RPMI7951 (cell line): ENCODE measurements around the gene GUCA1A. TPM values are rescaled to one million over a fixed set of nuclear protein-coding genes. Genes with fewer than 3 reads are reported as not detected.

ENCODE experiments used
- DNase-seq: peaks from one replicate; pipeline ENCODE4 v3.0.0-alpha.2; 2012; ENCODE audit warnings: low read depth
- total RNA-seq: library from RNA; depleted of rRNA; stranded (reverse); fragments of >200 nt; shearing (Covaris generic); gene quantifications from 2 replicates; pipeline ENCODE4 v1.2.3, GENCODE V29; 2014; rRNA removed

Gene GUCA1A
- not detected in 2 replicates for total RNA-seq

DNA sequence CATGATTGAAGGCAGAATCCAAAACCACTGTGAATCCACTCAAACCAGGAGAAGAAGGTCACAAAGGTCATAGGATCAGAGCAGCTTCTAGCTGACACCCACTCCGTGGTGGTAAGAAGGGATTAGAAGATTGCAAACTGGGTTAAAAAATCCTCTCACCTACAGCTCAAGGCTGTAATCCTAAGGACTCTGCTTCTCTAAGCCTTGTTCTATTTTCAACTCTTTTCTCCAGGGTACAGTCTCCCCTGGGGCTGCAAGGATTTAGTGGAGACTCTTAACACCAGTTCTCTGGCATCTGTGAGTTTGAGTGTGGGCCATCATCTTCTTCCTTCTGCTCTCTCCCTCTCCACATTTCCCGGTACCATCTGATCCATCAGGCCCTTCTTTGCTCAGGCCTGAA is at the start of gene GUCA1A:
TSS of gene GUCA1A (plus strand) at position 264 of the 400 bp plus-strand sequence. CDS start 250 bp downstream, outside the sequence.
- DNase-seq, result no peak

DNA sequence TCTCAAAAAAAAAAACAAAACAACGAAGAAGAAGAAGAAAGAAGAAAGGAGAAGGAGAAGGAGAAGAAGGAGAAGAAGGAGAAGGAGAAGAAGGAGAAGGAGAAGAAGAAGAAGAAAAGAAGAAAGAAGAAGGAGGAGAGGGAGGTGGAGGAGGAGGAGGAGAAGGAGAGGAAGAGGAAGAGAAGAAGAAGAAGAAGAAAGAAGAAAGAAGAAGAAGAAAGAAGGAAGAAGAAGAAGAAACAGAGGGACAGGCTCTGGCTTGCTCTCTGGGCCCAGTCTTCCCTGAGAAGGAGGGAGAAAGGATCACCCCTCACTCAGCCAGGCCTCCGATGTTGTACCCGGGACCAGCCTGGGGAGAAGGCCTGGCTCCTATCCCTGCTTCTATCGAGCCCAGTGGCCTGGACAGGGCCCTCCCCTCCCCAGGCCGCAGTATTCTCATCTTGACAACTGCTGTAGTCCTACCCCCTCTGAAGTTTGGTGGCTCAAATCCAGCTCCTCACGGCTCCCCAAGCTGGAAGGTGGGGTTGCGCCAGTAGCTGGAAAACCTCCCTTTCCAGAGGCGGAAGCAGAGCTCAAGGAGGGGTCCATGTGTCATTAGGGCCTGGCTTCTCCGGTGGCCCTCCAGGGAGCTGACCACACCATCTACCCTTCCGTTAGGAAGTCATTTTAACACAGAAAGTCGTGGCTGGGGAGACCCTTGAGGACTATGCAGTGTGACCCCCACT is 49.6 kb upstream of the GUCA1A start:
- DNase-seq, result no peak

GRCh38 chr6:42124223-42124836 is 48.8 kb upstream of the GUCA1A start:
- DNase-seq, result no peak

- no peak for DNase-seq
These were observed 47.9 kb upstream of the GUCA1A start for GRCh38 chr6:42125231-42125630.

GRCh38 chr6:42125663-42126062 is 47.5 kb upstream of the GUCA1A start:
- DNase-seq, result no peak

DNA sequence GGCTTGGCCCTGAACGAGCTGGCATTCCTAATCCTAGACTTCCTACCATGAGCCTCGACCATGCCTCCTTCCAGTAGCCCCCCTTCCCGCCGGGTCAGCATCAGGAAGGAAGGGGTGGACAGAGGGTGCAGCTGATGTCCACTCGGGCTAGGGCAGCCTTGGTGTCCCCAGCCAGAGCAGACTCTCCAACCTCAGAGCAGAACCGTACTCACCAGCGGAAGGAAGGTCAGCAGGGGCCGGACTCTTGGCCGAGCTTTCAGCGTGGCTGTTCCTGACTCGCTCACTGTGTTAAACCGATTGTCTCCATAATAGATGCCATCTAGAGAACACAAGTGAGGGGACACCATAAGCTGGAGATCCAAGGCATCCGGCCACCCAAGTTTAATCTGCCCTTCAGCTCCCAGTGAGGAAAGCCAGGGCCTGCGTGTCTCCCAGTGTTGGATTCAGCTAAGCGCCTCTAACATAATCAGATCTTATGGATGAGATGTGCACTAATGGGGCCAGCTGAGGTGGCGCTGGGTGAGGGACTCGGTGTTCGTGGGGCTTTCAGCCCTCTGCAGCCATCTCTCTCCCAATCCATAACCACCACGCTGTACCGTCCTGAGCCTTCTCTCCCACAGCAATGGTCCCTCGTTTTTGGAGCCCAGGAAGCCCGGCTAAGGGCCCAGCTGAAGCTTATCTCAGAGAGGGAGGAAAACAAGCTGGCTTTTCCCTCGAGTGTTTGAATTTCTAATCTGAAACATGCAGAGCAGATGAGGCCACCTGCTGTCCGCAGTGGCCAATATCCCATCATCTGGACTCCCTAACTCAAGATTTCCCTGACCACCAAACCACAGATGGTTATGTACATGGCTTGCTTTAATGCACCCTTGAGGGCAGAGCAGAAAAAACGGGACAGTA is 44.5 kb upstream of the GUCA1A start:
- DNase-seq, result peak; percentile 21

- no peak for DNase-seq
These were observed 43.8 kb upstream of the GUCA1A start for GRCh38 chr6:42129360-42129676.

DNA sequence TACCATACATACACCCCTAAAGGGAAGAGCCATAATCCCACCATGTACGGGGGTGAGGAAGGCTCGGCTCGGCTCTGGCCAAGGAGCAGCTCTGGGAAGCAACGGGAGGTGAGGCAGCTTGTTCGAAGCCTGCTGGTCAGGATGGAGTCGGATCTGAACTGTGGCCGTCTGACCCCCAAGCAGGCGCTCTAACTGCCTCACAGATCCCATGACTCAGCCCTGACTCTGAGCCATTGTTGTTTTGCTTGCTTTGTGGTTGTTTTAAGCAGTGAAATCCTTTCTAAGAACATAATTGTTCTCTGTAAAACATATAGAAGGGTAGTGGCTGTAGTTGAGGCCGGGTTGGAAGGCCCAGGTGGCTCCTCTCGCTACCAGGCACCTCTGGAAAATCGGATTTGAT is 41.6 kb upstream of the GUCA1A start:
- peak; percentile 53 for DNase-seq

DNA sequence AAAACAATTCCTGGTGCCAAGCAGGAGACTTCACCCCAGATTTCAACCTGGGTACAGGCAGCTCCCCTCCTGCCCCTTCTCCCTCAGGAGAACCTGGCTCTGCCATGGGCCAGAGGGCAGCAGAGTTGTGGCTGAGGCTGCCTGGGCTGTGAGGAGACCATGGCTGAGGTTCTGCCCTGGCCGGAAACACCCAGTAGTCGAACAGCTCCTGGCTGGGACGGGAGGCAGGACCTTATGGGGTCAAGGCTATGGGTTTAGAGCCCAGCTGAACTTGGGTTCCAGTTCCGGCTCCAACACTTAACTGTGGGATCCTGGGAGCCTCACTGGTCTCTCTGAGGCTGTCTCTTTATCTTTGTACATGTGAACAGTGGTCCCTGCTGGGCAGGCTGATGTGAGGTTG is 39.2 kb upstream of the GUCA1A start:
- no peak for DNase-seq

GRCh38 chr6:42135161-42135560 is 38.0 kb upstream of the GUCA1A start:
- DNase-seq, result no peak

DNA sequence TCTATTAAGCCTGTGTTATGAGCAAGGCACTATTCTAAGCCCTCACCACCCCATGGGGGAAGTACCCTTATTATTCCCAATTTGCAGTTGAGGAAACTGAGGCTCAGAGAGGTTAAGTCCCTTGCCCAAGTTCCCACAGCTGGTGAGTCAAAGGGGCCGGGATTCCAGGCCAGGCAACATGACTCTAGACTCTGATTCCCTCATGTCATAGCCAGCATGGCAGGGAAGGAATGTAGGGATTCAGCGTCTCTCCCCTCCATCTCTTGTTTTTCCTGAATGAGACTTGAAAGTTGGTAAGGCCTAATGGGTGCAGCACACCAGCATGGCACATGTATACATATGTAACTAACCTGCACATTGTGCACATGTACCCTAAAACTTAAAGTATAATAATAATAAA is 37.4 kb upstream of the GUCA1A start:
- DNase-seq, result no peak

DNA sequence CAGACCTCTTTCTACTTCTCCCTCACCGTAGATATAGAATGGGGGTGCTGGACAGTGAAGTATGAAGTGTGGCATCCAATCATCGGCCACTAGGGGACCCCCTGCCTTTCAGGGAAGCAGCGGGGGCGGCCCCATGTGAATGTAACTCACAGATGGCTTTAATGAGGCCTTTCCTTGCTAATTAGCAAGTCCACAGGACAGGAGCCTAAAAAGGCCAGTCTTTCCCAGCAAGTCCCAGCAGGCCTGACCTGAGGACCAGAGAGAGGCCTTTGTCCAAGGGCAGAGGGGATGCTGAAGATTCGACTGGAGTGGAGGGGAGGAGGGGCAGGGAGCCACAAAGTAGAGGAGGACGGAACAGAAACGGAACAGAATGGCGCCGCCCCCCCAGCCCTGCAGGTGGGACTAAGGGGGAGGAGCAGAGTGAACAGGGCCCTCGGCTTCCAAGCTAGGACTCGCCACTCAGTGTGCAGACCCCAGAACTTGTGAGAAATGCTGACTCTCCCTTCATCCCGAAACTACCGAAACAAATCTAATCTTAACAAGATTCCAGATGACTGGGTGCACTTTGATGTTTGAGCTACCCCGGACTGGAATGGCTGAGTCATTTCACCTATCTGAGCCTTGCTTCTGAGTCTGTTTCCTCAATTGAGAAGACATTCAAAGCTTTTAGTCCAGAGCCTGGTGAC is 36.5 kb upstream of the GUCA1A start:
- DNase-seq, result peak; percentile 53

DNA sequence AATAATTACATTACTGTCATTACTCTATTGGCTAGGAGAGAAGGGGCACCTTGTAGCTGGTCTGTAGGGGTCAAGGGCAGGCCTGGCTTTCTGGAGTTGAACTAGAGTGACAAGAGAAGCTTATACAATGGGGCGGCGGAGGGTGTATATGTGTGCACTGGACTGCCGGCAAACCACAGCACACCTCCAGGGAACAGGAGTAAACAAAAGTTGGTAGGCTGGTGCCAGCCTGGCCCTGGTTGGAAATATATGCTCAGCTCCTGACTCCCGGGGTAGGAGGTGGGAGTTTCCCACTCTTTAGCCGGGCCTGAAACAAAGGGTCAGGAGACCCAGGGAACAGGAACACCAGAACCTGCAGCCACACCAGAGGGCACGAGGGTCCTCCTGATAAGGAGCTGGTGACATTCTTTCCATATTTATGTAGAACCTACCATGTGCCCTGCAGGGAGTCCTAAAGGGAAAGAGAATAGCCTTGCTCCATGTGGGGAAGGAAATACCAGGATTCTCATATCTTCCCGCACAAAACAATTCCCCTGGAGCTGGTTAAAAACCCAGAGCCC is 35.9 kb upstream of the GUCA1A start:
- DNase-seq, result no peak

DNA sequence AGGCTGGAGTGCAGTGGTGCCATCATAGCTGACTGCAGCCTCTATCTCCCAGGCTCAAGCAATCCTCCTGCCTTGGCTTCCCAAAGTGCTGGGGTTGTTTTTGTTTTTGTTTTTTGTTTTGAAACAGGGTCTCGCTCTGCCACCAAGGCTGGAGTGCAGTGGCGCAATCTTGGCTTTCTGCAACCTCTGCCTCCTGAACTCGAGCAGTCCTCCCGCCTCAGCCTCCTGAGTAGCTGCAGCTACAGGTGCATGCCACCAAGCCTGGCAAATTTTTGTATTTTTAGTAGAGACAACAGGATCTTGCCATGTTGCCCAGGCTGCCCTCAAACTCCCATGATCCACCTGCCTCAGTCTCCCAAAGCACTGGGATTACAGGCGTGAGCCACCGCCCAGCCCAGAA is 35.0 kb upstream of the GUCA1A start:
- DNase-seq, result no peak

- DNase-seq, result no peak
These were observed 34.2 kb upstream of the GUCA1A start for GRCh38 chr6:42138630-42139619.

- DNase-seq, result peak; percentile 16
These were observed 33.1 kb upstream of the GUCA1A start for GRCh38 chr6:42140032-42140431.

DNA sequence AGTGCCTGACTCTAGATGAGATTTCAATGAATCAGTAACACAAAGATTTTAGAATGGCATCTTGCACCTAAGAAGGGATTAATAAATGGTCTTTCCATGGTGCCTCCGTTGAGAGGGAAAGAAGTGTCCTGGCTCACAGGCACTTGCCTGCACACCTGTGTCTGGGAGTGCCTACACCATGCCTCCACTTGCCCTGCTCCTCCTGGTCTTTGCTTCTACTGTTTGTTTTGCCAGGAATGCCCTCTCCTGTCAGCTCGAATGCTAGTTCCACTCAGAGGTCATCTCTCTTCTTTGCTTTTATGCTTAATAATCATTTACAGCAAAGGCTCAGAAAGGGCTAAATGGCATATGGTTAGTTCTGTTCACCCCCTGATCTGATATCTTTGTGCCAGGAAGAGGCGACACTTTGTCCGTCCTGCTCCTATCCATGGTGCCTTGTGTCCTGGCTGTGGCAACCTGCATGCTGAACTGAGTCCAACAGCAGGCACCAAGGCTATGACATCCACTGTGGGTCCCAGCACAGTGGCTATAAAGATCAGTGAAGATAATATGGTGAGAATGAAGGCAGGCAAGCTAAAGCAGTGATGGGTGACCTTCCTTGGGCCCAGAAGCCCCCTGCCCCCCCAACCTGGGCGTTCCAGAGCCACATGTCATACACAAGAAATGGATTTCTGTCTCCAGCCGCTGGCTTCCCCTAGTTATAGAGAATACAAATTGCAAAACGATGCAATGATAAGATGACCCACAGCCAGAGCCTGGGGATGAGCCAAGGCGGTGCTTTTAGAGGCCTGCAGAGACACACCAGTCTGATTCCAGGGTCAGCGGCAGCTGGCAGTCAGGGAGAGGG is 32.2 kb upstream of the GUCA1A start:
- DNase-seq, result no peak

DNA sequence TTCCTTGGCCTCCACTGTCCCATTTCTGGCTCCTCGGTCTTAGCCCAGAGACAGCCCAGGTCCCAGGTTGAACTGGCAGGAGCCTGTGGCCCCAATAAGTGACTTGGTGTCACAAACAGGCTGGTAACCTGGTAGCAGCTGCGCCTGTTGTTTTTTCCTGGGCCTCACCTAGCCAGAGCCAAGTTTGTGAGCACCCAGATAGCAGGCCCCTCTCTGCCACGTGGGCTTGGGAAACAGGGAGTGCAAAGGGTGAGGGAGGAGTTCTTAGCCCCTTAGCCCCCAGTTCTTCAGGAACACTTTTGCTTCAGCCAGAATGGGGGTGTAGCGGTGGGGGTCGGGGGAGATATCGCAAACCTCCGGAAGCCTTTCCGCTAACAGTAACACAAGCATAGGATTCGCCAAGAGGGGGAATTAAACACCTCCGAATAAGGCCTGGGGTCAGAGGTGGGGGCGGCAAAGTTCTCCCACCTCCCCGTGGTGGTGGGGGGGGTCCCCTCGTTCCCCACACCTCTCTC is 31.5 kb upstream of the GUCA1A start:
- no peak for DNase-seq

DNA sequence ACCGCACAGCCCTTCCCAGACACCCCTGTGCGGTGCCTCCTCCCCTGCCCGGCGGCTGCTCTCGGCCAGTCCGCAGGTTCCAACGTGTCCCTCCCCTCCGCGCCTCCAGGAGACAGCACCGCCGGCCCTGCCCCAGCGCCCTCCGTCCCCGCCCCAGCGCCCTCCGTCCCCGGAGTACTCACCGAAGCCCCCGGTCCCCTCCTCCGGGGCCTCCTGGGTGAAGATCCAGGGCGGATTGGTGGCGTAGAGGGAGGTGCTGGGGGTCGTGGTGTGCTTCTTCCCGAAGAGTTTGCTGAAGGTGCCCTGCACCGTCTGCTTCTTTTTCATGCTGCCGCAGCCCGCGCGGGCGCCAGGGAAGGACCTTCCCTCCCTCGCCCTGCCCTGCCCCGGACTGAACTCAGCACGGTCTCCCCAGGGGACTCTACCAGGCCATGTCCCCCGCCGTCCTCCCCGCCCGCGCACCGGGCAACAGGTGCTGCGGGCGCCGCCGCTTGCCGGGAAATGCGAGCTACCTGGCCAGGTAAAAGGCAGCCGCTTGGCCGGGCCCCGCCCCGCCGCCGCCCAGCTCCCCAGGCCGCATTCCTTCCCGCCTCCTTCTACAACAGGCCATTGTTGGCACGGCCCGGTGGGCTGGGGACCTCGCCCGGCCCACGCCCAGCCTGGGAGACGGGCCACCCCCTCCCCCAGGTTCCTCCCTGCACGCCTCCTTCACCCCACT is 30.9 kb upstream of the GUCA1A start, which contains the start of gene C6orf132:
TSS of gene C6orf132 (minus strand) at position 503 of the 718 bp plus-strand sequence. CDS start at position 327, 176 bp downstream.
- DNase-seq, result no peak
